ENCODE measurements around the gene TXLNA. TPM values are rescaled to one million over a fixed set of nuclear protein-coding genes. Genes with fewer than 3 reads are reported as not detected.

The TXLNA gene
- total RNA-seq, 4 donors from 2014 or later = 16.5 to 37.3 (median 25.7) TPM

DNA sequence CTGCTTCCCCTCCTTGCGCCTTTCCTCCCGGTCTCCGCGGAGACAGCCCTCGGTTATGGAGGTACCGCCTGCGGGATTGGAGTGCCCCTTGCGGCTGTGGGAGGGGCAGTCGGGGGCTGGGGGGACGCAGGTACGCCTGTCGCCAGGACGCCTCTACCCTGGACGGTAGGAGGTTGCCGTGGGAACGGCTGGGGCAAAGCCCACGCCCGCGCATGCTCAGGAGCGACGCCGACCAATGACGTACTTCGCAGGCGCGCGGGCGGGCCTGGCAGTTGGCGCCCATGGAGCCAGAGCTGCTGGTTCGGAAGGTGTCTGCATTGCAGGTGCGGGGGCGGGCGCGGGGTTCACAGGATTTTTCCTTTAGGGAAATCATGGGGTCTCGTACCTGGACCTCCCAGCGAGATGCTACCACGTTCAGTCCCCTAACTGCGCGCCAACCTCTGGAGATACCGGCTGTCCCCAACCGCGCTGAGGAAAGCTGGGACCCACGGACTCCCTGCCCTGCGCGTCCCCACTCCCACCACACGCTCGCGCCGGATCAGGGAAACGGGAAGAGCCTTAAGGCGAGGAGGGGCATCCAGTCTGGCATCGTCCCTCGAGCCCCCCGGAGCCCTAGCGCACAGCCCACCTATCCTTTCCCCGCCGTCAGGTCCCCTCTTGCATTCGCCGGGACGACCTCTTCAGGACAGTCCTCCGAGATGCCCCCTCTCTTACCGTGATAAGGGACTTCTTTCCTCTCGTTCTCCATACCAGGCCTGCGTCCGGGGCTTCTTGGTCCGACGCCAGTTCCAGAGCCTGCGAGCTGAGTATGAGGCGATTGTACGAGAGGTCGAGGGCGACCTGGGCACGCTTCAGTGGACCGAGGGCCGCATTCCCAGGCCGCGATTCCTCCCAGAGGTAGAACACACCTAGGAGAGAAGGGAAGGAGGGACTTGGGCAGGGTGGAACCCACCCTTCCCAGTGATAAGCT is 26.2 kb downstream of the TXLNA start, which contains the start of gene IQCC:
IQCC (plus strand) TSS at position 271 of the 970 bp plus-strand sequence; CDS start at position 282, 11 bp downstream.
- peak; percentile 90 for DNase-seq
- Histone ChIP-seq H3K27ac (peak within 1 kb of the TSS; percentile 42 to 75 (median 65)), H3K36me3 (no peaks in the 10 kb centered on the region), H3K4me1 (peaks cover 22 to 47% (median 39%) of the 10 kb centered on the region in 4 donors), H3K4me3 (peak within 1 kb of the TSS; percentile 45 to 70 (median 58)), H3K27me3 (no peaks in the 10 kb centered on the region), H3K9me3 (no peaks in the 10 kb centered on the region)
- intact Hi-C loops (cut with DNase I; ENCODE audit: low total_unique reads) (no loop called here), in situ Hi-C loops (cut with MboI; ENCODE audit: low pct_ligation_motif_present in 1 of 4, low pct_unique_long_range_greater_than_20kb in 1 of 4, low sequenced_read_pairs in 3 of 4) (loop anchor here in 1 of 4 donors (25.0 kb wide), 1 partner anchor 182 kb away; the partner anchor contains the start of gene BSDC1)
- 2% methylated on average over 75 of the region's 77 CpGs; no CpG with 5 or more reads in 1 of the 2 donors for WGBS, 2 donors (ENCODE audit: low coverage in 1 of 2)
- TF ChIP-seq EP300 (IDR thresholded peaks at IDR 0.05; ENCODE audit: low read depth) (no peak), POLR2AphosphoS5 (IDR thresholded peaks at IDR 0.05) (peak; percentile 80 to 91 (median 80)), POLR2A (IDR thresholded peaks at IDR 0.05) (peak; percentile 76)

DNA sequence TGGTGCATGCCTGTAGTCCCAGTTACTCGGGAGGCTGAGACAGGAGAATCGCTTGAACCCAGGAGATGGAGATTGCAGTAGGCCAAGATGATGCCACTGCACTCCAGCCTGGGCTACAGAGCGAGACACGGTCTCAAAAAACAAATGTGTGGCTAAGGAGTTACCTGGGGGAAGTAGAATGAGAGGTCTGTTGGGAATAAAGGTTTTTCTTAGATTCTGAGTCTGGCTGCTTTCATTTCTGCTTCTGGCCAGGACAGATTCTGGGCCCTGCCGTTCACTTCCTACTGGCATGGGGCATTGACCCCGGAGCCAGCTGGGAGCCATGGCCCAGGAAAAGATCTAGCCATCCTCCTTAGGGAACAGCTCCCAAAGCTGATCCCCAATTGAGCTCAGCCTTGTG is 29.0 kb downstream of the TXLNA start:
- no peaks in the 10 kb centered on the region for H3K36me3 ChIP-seq
- no peaks in the 10 kb centered on the region for H3K9me3 ChIP-seq
- no peaks in the 10 kb centered on the region for H3K27me3 ChIP-seq
- H3K4me1 ChIP-seq = peaks cover 14 to 34% (median 26%) of the 10 kb centered on the region in 4 donors
- WGBS, 2 donors (ENCODE audit: low coverage in 1 of 2) = 61 to 62% methylated on average over 5 to 6 of the region's 6 CpGs
- no peak overlapping the region for H3K4me3 ChIP-seq
- TF ChIP-seq, protein P1, sequence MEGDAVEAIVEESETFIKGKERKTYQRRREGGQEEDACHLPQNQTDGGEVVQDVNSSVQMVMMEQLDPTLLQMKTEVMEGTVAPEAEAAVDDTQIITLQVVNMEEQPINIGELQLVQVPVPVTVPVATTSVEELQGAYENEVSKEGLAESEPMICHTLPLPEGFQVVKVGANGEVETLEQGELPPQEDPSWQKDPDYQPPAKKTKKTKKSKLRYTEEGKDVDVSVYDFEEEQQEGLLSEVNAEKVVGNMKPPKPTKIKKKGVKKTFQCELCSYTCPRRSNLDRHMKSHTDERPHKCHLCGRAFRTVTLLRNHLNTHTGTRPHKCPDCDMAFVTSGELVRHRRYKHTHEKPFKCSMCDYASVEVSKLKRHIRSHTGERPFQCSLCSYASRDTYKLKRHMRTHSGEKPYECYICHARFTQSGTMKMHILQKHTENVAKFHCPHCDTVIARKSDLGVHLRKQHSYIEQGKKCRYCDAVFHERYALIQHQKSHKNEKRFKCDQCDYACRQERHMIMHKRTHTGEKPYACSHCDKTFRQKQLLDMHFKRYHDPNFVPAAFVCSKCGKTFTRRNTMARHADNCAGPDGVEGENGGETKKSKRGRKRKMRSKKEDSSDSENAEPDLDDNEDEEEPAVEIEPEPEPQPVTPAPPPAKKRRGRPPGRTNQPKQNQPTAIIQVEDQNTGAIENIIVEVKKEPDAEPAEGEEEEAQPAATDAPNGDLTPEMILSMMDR (IDR thresholded peaks at IDR 0.05) = no peak
- TF ChIP-seq POLR2AphosphoS5 (IDR thresholded peaks at IDR 0.05) = no peak
- no peak for TF ChIP-seq EP300 (IDR thresholded peaks at IDR 0.05; ENCODE audit: low read depth)
- TF ChIP-seq POLR2A (IDR thresholded peaks at IDR 0.05) = no peak
- peak overlapping the region; percentile 42 to 77 (median 69) for H3K27ac ChIP-seq
- DNase-seq = no peak
- intact Hi-C loops (cut with DNase I; ENCODE audit: low total_unique reads) = no loop called here
- in situ Hi-C loops (cut with MboI; ENCODE audit: low pct_ligation_motif_present in 1 of 4, low pct_unique_long_range_greater_than_20kb in 1 of 4, low sequenced_read_pairs in 3 of 4) = loop anchor here in 1 of 4 donors (25.0 kb wide), 1 partner anchor 179 kb away; the partner anchor contains the start of gene BSDC1

DNA sequence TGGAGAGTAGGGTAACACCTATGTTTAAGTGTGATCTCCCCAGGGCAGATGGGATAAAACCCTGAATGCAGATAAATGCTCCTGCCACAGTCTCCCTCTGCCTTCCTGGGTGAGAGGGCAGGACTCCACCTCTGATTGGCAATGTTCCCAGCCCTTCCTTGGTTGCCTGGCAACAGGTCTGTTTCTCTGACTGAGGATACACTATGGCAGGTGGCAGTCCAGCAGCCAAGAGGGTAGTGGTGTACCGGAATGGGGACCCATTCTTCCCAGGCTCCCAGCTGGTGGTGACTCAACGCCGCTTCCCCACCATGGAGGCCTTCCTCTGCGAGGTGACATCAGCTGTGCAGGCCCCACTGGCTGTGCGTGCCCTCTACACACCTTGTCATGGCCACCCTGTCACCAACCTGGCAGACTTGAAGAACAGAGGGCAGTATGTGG is 29.4 kb downstream of the TXLNA start, which contains the start of gene DCDC2B:
DCDC2B (plus strand) TSS at position 199 of the 438 bp plus-strand sequence; CDS start at position 204, 5 bp downstream.
- peaks cover 14 to 34% (median 26%) of the 10 kb centered on the region in 4 donors for H3K4me1 ChIP-seq
- H3K36me3 ChIP-seq = no peaks in the 10 kb centered on the region
- no peak within 1 kb of the TSS for H3K4me3 ChIP-seq
- no peaks in the 10 kb centered on the region for H3K9me3 ChIP-seq
- intact Hi-C loops (cut with DNase I; ENCODE audit: low total_unique reads) (no loop called here), in situ Hi-C loops (cut with MboI; ENCODE audit: low pct_ligation_motif_present in 1 of 4, low pct_unique_long_range_greater_than_20kb in 1 of 4, low sequenced_read_pairs in 3 of 4) (loop anchor here in 1 of 4 donors (25.0 kb wide), 1 partner anchor 178 kb away; the partner anchor contains the start of gene BSDC1)
- peak; percentile 32 to 72 (median 60) for TF ChIP-seq POLR2AphosphoS5 (IDR thresholded peaks at IDR 0.05)
- peak; percentile 23 for TF ChIP-seq POLR2A (IDR thresholded peaks at IDR 0.05)
- TF ChIP-seq, protein P1 (IDR thresholded peaks at IDR 0.05) = no peak
- peak; percentile 39 for TF ChIP-seq EP300 (IDR thresholded peaks at IDR 0.05; ENCODE audit: low read depth)
- DNase-seq = peak; percentile 92
- no peaks in the 10 kb centered on the region for H3K27me3 ChIP-seq
- peak within 1 kb of the TSS; percentile 42 to 77 (median 69) for H3K27ac ChIP-seq
- WGBS, 2 donors (ENCODE audit: low coverage in 1 of 2) = 54% methylated on average over 5 of the region's 5 CpGs; no CpG with 5 or more reads in 1 of the 2 donors

DNA sequence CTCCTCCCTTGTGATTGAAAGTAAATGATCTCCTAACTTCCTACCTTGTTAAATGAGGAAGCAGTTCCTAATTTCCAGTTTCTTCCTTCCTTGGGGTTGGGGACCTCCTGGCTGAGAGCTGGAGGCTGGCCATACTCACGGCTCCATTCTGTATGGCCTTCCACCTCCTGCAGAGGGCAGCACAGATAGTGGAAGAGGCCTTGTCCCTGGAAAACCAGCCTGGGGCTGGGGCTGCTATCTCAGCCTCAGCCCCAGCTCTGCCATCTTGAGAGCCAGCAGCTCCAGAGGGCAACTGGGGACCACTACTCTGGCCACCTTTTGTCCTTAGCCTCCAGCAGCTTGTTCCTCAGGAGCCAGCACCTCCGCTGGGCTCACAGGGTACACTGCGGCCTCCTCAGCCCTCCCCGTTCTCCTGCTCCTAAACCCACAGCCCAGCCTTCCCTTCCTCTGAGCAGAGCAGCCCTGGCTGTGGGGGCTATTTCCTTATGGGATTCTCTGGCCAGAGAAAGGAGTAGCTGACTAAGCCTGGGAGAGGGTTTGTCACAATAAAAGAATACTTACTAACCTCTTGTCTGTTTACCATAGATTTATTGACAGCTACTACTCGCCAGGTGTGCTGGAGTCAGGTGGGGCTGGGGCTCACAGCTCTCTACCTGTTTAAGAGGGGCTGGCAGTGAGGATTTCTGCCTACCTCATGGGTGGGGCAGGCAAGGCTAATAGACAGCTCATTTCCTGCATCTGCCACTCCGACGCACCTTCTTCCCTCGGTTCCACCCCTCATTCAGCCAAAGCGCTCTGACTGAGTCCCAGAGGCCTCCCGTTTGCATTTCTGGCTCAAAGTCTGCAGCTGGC is 36.4 kb downstream of the TXLNA start:
- no peak for TF ChIP-seq POLR2A (IDR thresholded peaks at IDR 0.05)
- TF ChIP-seq POLR2AphosphoS5 (IDR thresholded peaks at IDR 0.05) = peak in 2 of 3 donors; percentile 19 to 20
- TF ChIP-seq EP300 (IDR thresholded peaks at IDR 0.05; ENCODE audit: low read depth) = no peak
- TF ChIP-seq, protein P1 (IDR thresholded peaks at IDR 0.05) = peak; percentile 73 to 83 (median 75)
- Histone ChIP-seq H3K4me1 (peaks cover 11 to 28% (median 22%) of the 10 kb centered on the region in 4 donors), H3K4me3 (no peak overlapping the region), H3K27ac (peak overlapping the region; percentile 87 to 89 (median 88)), H3K9me3 (no peaks in the 10 kb centered on the region), H3K27me3 (no peaks in the 10 kb centered on the region), H3K36me3 (no peaks in the 10 kb centered on the region)
- in situ Hi-C loops (cut with MboI; ENCODE audit: low pct_ligation_motif_present in 1 of 4, low pct_unique_long_range_greater_than_20kb in 1 of 4, low sequenced_read_pairs in 3 of 4) = loop anchor here in 1 of 4 donors (25.0 kb wide), 1 partner anchor 171 kb away; the partner anchor contains the start of gene BSDC1
- 44% methylated on average over 9 of the region's 10 CpGs; no CpG with 5 or more reads in 1 of the 2 donors for WGBS, 2 donors (ENCODE audit: low coverage in 1 of 2)
- peak; percentile 76 for DNase-seq
- intact Hi-C loops (cut with DNase I; ENCODE audit: low total_unique reads) = no loop called here
